ENCODE results near the gene PLBD2. TPM values are rescaled to one million over a fixed set of nuclear protein-coding genes. Genes with fewer than 3 reads are reported as not detected.

PLBD2 gene
- total RNA-seq, 1 experiment from 2014 or later: 31.4 TPM

DNA sequence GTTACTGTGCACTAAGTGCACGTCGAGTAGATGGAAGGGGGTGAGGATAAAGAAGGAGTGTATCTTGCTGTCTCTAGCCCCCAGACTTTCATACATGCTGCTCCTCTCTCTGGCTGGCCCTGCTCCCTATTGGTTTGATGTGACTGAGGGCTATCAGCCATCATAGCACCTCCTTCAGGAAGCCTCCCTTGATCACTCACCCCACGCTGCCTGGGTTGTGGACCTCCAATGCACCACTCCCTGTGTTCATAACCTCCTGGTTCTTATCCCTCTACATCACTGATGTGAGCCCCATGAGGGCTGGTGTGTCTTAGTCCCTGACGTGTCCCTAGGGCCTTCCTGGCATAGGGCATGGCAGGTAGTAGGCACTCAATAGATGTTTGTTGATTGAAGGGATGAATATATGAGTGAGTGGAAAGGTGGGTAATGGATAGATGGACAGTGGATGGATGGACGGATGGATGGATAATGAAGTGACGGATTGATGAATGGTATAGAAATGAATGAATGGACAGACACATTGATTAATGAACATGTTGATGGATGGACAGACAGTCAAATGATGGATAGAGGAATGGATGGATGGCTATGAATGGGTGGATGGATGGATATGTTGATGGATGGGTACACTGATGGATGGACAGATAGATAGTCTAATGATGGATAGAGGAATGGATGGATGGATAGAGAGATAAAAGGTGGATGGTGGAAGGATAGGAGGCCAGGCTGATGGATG is 78.8 kb downstream of the PLBD2 start:
- Histone ChIP-seq H2AFZ (ENCODE audit: low read length) (no peak overlapping the region), H2BK120ac (ENCODE audit: low read depth, low read length, poor library complexity, severe bottlenecking) (no peak overlapping the region), H3K23ac (ENCODE audit: insufficient read length, low read depth, low read length) (no peak overlapping the region), H2AK5ac (ENCODE audit: insufficient read length, low read length) (no peak overlapping the region), H4K20me1 (ENCODE audit: control insufficient read depth, insufficient read depth, insufficient read length) (no peaks in the 10 kb centered on the region), H2BK20ac (ENCODE audit: low read depth, low read length, poor library complexity, severe bottlenecking) (no peak overlapping the region), H3K27me3 (ENCODE audit: insufficient read depth, low read length) (no peaks in the 10 kb centered on the region), H3K27ac (ENCODE audit: insufficient read length, low read depth, low read length) (no peak overlapping the region), H3K79me2 (ENCODE audit: insufficient read depth, low read length) (no peaks in the 10 kb centered on the region), H3K9me3 (ENCODE audit: control insufficient read depth, low read depth, low read length) (no peaks in the 10 kb centered on the region), H3K23me2 (ENCODE audit: insufficient read length, low read depth, low read length, poor library complexity, severe bottlenecking) (no peaks in the 10 kb centered on the region), H4K5ac (ENCODE audit: insufficient read length, low read depth, low read length) (no peak overlapping the region), H3K4me1 (ENCODE audit: insufficient read depth, low read length) (no peaks in the 10 kb centered on the region), H3T11ph (ENCODE audit: low read length) (no peak overlapping the region), H3K4ac (ENCODE audit: low read depth, low read length) (no peak overlapping the region), H3K56ac (ENCODE audit: insufficient read length, low read depth, low read length) (no peak overlapping the region), H3K4me2 (ENCODE audit: insufficient read depth, insufficient read length, low read length) (no peak overlapping the region), H4K91ac (ENCODE audit: insufficient read length, low read depth, low read length) (no peak overlapping the region), H3K18ac (ENCODE audit: insufficient read length, low read depth, low read length) (no peak overlapping the region), H3K9ac (ENCODE audit: extremely low read depth, insufficient read length, low read length) (no peak overlapping the region), H2BK12ac (ENCODE audit: insufficient read length, low read depth, low read length) (no peak overlapping the region), H3K14ac (ENCODE audit: insufficient read depth, low read length) (no peak overlapping the region), H2BK15ac (ENCODE audit: low read depth, low read length) (no peak overlapping the region), H2BK5ac (ENCODE audit: insufficient read length, low read length) (no peak overlapping the region), H3K79me1 (ENCODE audit: insufficient read depth, low read depth, low read length, poor library complexity, severe bottlenecking) (no peaks in the 10 kb centered on the region), H4K8ac (replicated peaks; ENCODE audit: insufficient read length, low read depth, low read length) (no peak overlapping the region)
- no peaks in the 10 kb centered on the region for H3K36me3 Mint-ChIP-seq (ENCODE audit: insufficient read depth in 1 of 3, low read depth in 3 of 3)
- no peaks in the 10 kb centered on the region; a peak in 1 of 5 replicates for H3K9me3 Mint-ChIP-seq
- no peak overlapping the region for H3K27ac Mint-ChIP-seq
- 100% methylated on average over 2 of the region's 6 CpGs for WGBS (ENCODE audit: extremely low coverage, insufficient read length, low lambda C conversion rate)
- TF ChIP-seq, protein P1, sequence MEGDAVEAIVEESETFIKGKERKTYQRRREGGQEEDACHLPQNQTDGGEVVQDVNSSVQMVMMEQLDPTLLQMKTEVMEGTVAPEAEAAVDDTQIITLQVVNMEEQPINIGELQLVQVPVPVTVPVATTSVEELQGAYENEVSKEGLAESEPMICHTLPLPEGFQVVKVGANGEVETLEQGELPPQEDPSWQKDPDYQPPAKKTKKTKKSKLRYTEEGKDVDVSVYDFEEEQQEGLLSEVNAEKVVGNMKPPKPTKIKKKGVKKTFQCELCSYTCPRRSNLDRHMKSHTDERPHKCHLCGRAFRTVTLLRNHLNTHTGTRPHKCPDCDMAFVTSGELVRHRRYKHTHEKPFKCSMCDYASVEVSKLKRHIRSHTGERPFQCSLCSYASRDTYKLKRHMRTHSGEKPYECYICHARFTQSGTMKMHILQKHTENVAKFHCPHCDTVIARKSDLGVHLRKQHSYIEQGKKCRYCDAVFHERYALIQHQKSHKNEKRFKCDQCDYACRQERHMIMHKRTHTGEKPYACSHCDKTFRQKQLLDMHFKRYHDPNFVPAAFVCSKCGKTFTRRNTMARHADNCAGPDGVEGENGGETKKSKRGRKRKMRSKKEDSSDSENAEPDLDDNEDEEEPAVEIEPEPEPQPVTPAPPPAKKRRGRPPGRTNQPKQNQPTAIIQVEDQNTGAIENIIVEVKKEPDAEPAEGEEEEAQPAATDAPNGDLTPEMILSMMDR (conservative IDR thresholded peaks at IDR 0.05): no peak
- no peak for DNase-seq
- peaks cover 3 to 10% of the 10 kb centered on the region in 2 experiments for H3K4me1 Mint-ChIP-seq
- H3K27me3 Mint-ChIP-seq (ENCODE audit: low read depth): peaks cover 11% of the 10 kb centered on the region
- no peak overlapping the region for H3K4me3 Mint-ChIP-seq
